HepG2 (cell line): ENCODE data around the gene MYO1E.

Experiments
- ATF3 ChIP-seq: sonication (generic); formaldehyde crosslinking; IDR thresholded peaks from 2 replicates; pipeline ENCODE4 v1.4.0; 2020; ENCODE audit warnings: missing genetic modification reagents
- CAMTA2 ChIP-seq: sonication (generic); formaldehyde crosslinking; IDR thresholded peaks from 2 replicates; pipeline ENCODE4 v1.4.0; 2020; ENCODE audit warnings: mild to moderate bottlenecking, missing genetic modification reagents, borderline replicate concordance
- CTCF ChIP-seq: sonication (generic); formaldehyde crosslinking; IDR thresholded peaks from 2 replicates; pipeline ENCODE4 v1.5.0; 2020; ENCODE audit warnings: mild to moderate bottlenecking, missing genetic modification reagents, moderate library complexity
- DMTF1 ChIP-seq: sonication (generic); formaldehyde crosslinking; IDR thresholded peaks from 2 replicates; pipeline ENCODE4 v1.4.0; 2020; ENCODE audit warnings: mild to moderate bottlenecking, missing genetic modification reagents
- EEA1 ChIP-seq: sonication (generic); formaldehyde crosslinking; IDR thresholded peaks from 2 replicates; pipeline ENCODE4 v1.5.1; 2020; ENCODE audit warnings: mild to moderate bottlenecking, missing genetic modification reagents, borderline replicate concordance
- EP300 ChIP-seq, 3 experiments: sonication (generic) in 1 of 3; formaldehyde crosslinking in 1 of 3; IDR thresholded peaks; 2 replicates each; pipeline versions ENCODE4 v1.5.1 to v1.6.1; 2011 to 2020; ENCODE audit warnings: low read depth in 2 of 3, low read length in 2 of 3, borderline replicate concordance in 1 of 3, improper control_type of control experiment in 1 of 3, mild to moderate bottlenecking in 1 of 3, missing genetic modification reagents in 1 of 3, moderate library complexity in 1 of 3
- EZH2 ChIP-seq: conservative IDR thresholded peaks from 2 replicates; pipeline ENCODE4 v1.6.1; 2012; ENCODE audit warnings: mild to moderate bottlenecking, low read depth, low read length, moderate library complexity
- GZF1 ChIP-seq: sonication (generic); formaldehyde crosslinking; IDR thresholded peaks from 2 replicates; pipeline ENCODE4 v1.5.1; 2020; ENCODE audit warnings: mild to moderate bottlenecking, missing genetic modification reagents
- MXI1 ChIP-seq: IDR thresholded peaks from 3 replicates; pipeline ENCODE4 v1.6.1; 2012; ENCODE audit warnings: low read depth, low read length, inconsistent platforms, borderline replicate concordance
- SIN3A ChIP-seq: IDR thresholded peaks from 2 replicates; pipeline ENCODE4 v1.6.1; 2011; ENCODE audit warnings: low read depth, mild to moderate bottlenecking, control low read depth, low read length, borderline replicate concordance
- ZNF275 ChIP-seq: sonication (generic); formaldehyde crosslinking; IDR thresholded peaks from 2 replicates; pipeline ENCODE4 v1.8.0; 2022; ENCODE audit warnings: missing genetic modification reagents, mild to moderate bottlenecking, inconsistent platforms, borderline replicate concordance

GRCh38 chr15:59189241-59189640, 183.4 kb downstream of the MYO1E start:
- TF ChIP-seq CTCF (CRISPR knock-in tag) = no peak
- no peak for TF ChIP-seq ZNF275 (CRISPR knock-in tag)
- TF ChIP-seq EZH2 = no peak
- no peak for TF ChIP-seq GZF1 (CRISPR knock-in tag)
- TF ChIP-seq SIN3A = no peak
- no peak for TF ChIP-seq EEA1 (CRISPR knock-in tag)
- TF ChIP-seq MXI1 = no peak
- TF ChIP-seq ATF3 = no peak
- no peak for TF ChIP-seq EP300 (IDR thresholded peaks at IDR 0.05; ENCODE audit: low read depth in 2 of 2, low read length in 2 of 2)
- TF ChIP-seq EP300 (CRISPR knock-in tag; IDR thresholded peaks at IDR 0.05; ENCODE audit: borderline replicate concordance) = no peak
- no peak for TF ChIP-seq DMTF1 (CRISPR knock-in tag)
- TF ChIP-seq CAMTA2 (CRISPR knock-in tag) = no peak
